ENCODE measurements around the gene DNAJC1. TPM values are rescaled to one million over a fixed set of nuclear protein-coding genes. Genes with fewer than 3 reads are reported as not detected.

DNAJC1 gene
- polyA plus RNA-seq, 1 donor (not counting 4 experiments of a cell fraction or from before 2014, with no cell fraction given), result 24.8 TPM

- Histone ChIP-seq H2AFZ (ENCODE audit: control insufficient read depth, low read length) (no peak overlapping the region), H3K27ac (ENCODE audit: control insufficient read depth, insufficient read depth, low read length) (no peak overlapping the region), H3K9me1 (ENCODE audit: control insufficient read depth, extremely low read depth, insufficient read depth, low read length) (no peaks in the 10 kb centered on the region), H4K20me1 (ENCODE audit: control insufficient read depth, extremely low read depth, insufficient read depth, low read length) (no peaks in the 10 kb centered on the region), H3K79me2 (ENCODE audit: control insufficient read depth, insufficient read depth, low read length) (no peaks in the 10 kb centered on the region), H3K27me3 (ENCODE audit: control insufficient read depth, extremely low read depth, insufficient read depth, low read length) (no peaks in the 10 kb centered on the region), H3K4me2 (ENCODE audit: control insufficient read depth, extremely low read depth, insufficient read depth, low read depth, low read length) (no peak overlapping the region), H3K4me1 (ENCODE audit: control insufficient read depth, extremely low read depth, insufficient read depth, low read length) (no peaks in the 10 kb centered on the region), H3K9ac (ENCODE audit: control insufficient read depth, extremely low read depth, insufficient read depth, low read length) (no peak overlapping the region), H3K9me3 (ENCODE audit: control insufficient read depth, low read depth, low read length) (no peaks in the 10 kb centered on the region), H3K36me3 (ENCODE audit: control insufficient read depth in 2 of 2, extremely low read depth in 1 of 2, insufficient read depth in 2 of 2, low read length in 2 of 2) (no peaks in the 10 kb centered on the region), H3K4me3 (ENCODE audit: control insufficient read depth in 2 of 3, extremely low read depth in 1 of 3, insufficient read depth in 2 of 3, low read depth in 1 of 3, low read length in 3 of 3) (no peak overlapping the region)
- dilution Hi-C loops (cut with MboI; ENCODE audit: extremely low pct_ligation_motif_present, low sequenced_read_pairs), result no loop called here
- FAIRE-seq (peak; percentile 5), DNase-seq (ENCODE audit: low read depth, low spot score) (no peak)
- TF ChIP-seq EZH2 (IDR thresholded peaks at IDR 0.05; ENCODE audit: low read length) (no peak), CTCF (optimal IDR thresholded peaks at IDR 0.05 in 1 of 3, IDR thresholded peaks at IDR 0.05 in 1 of 3, conservative IDR thresholded peaks at IDR 0.05 in 1 of 3; ENCODE audit: extremely low read depth in 1 of 3, insufficient read depth in 2 of 3, low read length in 3 of 3) (no peak)
Observed at GRCh38 chr10:21954690-21955089, 48.8 kb downstream of the DNAJC1 start.

GRCh38 chr10:21954132-21954531 lies 49.4 kb downstream of the DNAJC1 start:
- H2AFZ ChIP-seq (ENCODE audit: control insufficient read depth, low read length), result no peak overlapping the region
- H3K27me3 ChIP-seq (ENCODE audit: control insufficient read depth, extremely low read depth, insufficient read depth, low read length), result no peaks in the 10 kb centered on the region
- no peak overlapping the region for H3K9ac ChIP-seq (ENCODE audit: control insufficient read depth, extremely low read depth, insufficient read depth, low read length)
- no peaks in the 10 kb centered on the region for H3K36me3 ChIP-seq (ENCODE audit: control insufficient read depth in 2 of 2, extremely low read depth in 1 of 2, insufficient read depth in 2 of 2, low read length in 2 of 2)
- no peaks in the 10 kb centered on the region for H3K4me1 ChIP-seq (ENCODE audit: control insufficient read depth, extremely low read depth, insufficient read depth, low read length)
- no peaks in the 10 kb centered on the region for H3K9me1 ChIP-seq (ENCODE audit: control insufficient read depth, extremely low read depth, insufficient read depth, low read length)
- H3K9me3 ChIP-seq (ENCODE audit: control insufficient read depth, low read depth, low read length), result no peaks in the 10 kb centered on the region
- H3K79me2 ChIP-seq (ENCODE audit: control insufficient read depth, insufficient read depth, low read length), result no peaks in the 10 kb centered on the region
- no peak overlapping the region for H3K27ac ChIP-seq (ENCODE audit: control insufficient read depth, insufficient read depth, low read length)
- H4K20me1 ChIP-seq (ENCODE audit: control insufficient read depth, extremely low read depth, insufficient read depth, low read length), result no peaks in the 10 kb centered on the region
- H3K4me3 ChIP-seq (ENCODE audit: control insufficient read depth in 2 of 3, extremely low read depth in 1 of 3, insufficient read depth in 2 of 3, low read depth in 1 of 3, low read length in 3 of 3), result no peak overlapping the region
- FAIRE-seq (no peak), DNase-seq (ENCODE audit: low read depth, low spot score) (no peak)
- dilution Hi-C loops (cut with MboI; ENCODE audit: extremely low pct_ligation_motif_present, low sequenced_read_pairs), result no loop called here
- H3K4me2 ChIP-seq (ENCODE audit: control insufficient read depth, extremely low read depth, insufficient read depth, low read depth, low read length), result no peak overlapping the region
- TF ChIP-seq CTCF (optimal IDR thresholded peaks at IDR 0.05 in 1 of 3, IDR thresholded peaks at IDR 0.05 in 1 of 3, conservative IDR thresholded peaks at IDR 0.05 in 1 of 3; ENCODE audit: extremely low read depth in 1 of 3, insufficient read depth in 2 of 3, low read length in 3 of 3), result no peak
- TF ChIP-seq EZH2 (IDR thresholded peaks at IDR 0.05; ENCODE audit: low read length), result no peak
